Calu3 (cell line): ENCODE data around the gene SEC16B. TPM values are rescaled to one million over a fixed set of nuclear protein-coding genes. Genes with fewer than 3 reads are reported as not detected.

ENCODE experiments used
- BruUV-seq: library from RNA; stranded (reverse); fragments of 400-500 nt; replicated peaks from 2 replicates; lab custom pipeline; 2021; lab: Mats Ljungman, UMichigan
- CTCF ChIA-PET: fragments of 300-600 bp; sonication (Branson Sonifier 250); formaldehyde crosslinking; loops from one replicate; lab custom pipeline; 2022; ENCODE audit warnings: antibody characterized with exemption; lab: Charles Lee
- DNase-seq: peaks from one replicate; pipeline ENCODE4 v3.0.0; 2022
- H3K27ac Mint-ChIP-seq: one replicate; pipeline ENCODE4 v1.8.0; 2022; ENCODE audit warnings: mixed read lengths; ENCODE audit not compliant: unreplicated experiment
- H3K27me3 Mint-ChIP-seq: one replicate; pipeline ENCODE4 v1.8.0; 2022; ENCODE audit warnings: mixed read lengths; ENCODE audit not compliant: unreplicated experiment
- H3K36me3 Mint-ChIP-seq: one replicate; pipeline ENCODE4 v1.8.0; 2022; ENCODE audit warnings: mild to moderate bottlenecking, moderate library complexity, mixed read lengths; ENCODE audit not compliant: insufficient read depth, unreplicated experiment
- H3K4me1 Mint-ChIP-seq: one replicate; pipeline ENCODE4 v1.8.0; 2022; ENCODE audit warnings: mild to moderate bottlenecking, low read depth, mixed read lengths; ENCODE audit not compliant: unreplicated experiment
- H3K4me3 Mint-ChIP-seq: one replicate; pipeline ENCODE4 v1.8.0; 2022; ENCODE audit warnings: mild to moderate bottlenecking, low read depth, moderate library complexity, mixed read lengths; ENCODE audit not compliant: unreplicated experiment
- H3K9me3 Mint-ChIP-seq: one replicate; pipeline ENCODE4 v1.8.0; 2022; ENCODE audit warnings: low read depth, mixed read lengths; ENCODE audit not compliant: unreplicated experiment
- intact Hi-C: fragments of 100-400 bp; cut with micrococcal nuclease; formaldehyde crosslinking; loops from one replicate; pipeline ENCODE4 v1.10.0; 2022; ENCODE audit not compliant: unreplicated experiment
- total RNA-seq: library from RNA; stranded (reverse); gene quantifications from 2 replicates; pipeline ENCODE4 v1.2.3, GENCODE V29; 2022
- TF ChIP-seq, protein P1 (sequence below): fragments of 200-600 bp; IDR thresholded peaks from one replicate; pipeline ENCODE4 v1.8.0; 2022; ENCODE audit warnings: antibody characterized with exemption; ENCODE audit not compliant: unreplicated experiment

Gene SEC16B
- total RNA-seq, 1 experiment from 2014 or later, result 4.2 TPM

- Mint-ChIP-seq H3K4me1 (no peaks in the 10 kb centered on the region), H3K4me3 (no peak overlapping the region), H3K9me3 (peaks cover 3% of the 10 kb centered on the region), H3K27ac (no peak overlapping the region), H3K27me3 (no peaks in the 10 kb centered on the region), H3K36me3 (no peaks in the 10 kb centered on the region)
- no TSS peak for BruUV-seq
- CTCF ChIA-PET, result no interaction called here
- DNase-seq, result no peak
- TF ChIP-seq, protein P1, sequence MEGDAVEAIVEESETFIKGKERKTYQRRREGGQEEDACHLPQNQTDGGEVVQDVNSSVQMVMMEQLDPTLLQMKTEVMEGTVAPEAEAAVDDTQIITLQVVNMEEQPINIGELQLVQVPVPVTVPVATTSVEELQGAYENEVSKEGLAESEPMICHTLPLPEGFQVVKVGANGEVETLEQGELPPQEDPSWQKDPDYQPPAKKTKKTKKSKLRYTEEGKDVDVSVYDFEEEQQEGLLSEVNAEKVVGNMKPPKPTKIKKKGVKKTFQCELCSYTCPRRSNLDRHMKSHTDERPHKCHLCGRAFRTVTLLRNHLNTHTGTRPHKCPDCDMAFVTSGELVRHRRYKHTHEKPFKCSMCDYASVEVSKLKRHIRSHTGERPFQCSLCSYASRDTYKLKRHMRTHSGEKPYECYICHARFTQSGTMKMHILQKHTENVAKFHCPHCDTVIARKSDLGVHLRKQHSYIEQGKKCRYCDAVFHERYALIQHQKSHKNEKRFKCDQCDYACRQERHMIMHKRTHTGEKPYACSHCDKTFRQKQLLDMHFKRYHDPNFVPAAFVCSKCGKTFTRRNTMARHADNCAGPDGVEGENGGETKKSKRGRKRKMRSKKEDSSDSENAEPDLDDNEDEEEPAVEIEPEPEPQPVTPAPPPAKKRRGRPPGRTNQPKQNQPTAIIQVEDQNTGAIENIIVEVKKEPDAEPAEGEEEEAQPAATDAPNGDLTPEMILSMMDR, result no peak
- intact Hi-C loops, result no loop called here
Measured at GRCh38 chr1:177983482-177984135, 13.8 kb upstream of the SEC16B start.

DNA sequence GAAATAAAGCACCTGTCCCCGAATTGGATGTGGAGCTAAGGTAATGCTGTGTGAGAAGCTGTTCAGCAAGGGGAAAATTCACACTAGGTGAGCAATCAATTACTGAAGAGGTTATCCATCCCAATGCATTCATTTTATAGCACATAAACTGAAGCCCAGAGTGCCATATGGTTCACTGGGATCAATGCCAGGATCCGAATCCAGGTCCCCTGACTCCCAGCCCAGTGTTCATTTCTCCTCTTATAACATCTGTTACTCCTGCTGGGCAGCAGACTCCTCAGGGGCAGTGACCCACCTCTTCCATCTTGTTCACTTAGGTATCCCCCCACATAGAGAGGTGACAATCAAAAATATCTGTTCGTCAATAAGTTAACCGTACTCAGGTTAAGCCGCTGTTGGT lies 13.2 kb upstream of the SEC16B start:
- no peak overlapping the region for H3K27ac Mint-ChIP-seq
- intact Hi-C loops, result no loop called here
- H3K4me3 Mint-ChIP-seq, result no peak overlapping the region
- no peaks in the 10 kb centered on the region for H3K27me3 Mint-ChIP-seq
- H3K4me1 Mint-ChIP-seq, result no peaks in the 10 kb centered on the region
- CTCF ChIA-PET, result no interaction called here
- TF ChIP-seq, protein P1, result no peak
- BruUV-seq, result no TSS peak
- no peak for DNase-seq
- no peaks in the 10 kb centered on the region for H3K36me3 Mint-ChIP-seq
- H3K9me3 Mint-ChIP-seq, result peaks cover 3% of the 10 kb centered on the region

DNA sequence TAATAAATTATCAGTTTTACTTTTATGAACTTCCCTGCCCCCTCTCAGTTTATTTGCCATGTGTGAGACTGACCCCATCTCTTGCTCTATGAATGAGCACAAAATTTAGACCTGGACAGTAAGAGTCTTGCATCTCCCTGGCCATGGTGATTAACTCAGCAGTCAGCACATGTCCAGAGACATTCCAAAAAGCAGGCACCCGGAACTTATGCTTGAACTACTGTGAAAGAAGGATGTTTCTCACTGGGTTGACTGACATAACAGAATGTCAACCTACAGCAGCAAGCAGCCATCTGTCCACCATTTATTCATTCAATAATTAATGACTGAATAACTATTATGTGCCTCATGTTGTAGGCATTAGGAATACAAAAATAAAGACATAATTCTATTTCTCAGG lies 11.3 kb upstream of the SEC16B start:
- Mint-ChIP-seq H3K36me3 (no peaks in the 10 kb centered on the region), H3K4me3 (no peak overlapping the region), H3K27me3 (no peaks in the 10 kb centered on the region), H3K27ac (no peak overlapping the region), H3K4me1 (no peaks in the 10 kb centered on the region), H3K9me3 (no peaks in the 10 kb centered on the region)
- DNase-seq, result no peak
- no TSS peak for BruUV-seq
- intact Hi-C loops, result no loop called here
- TF ChIP-seq, protein P1, result no peak
- CTCF ChIA-PET, result interaction anchor here (0.7 kb wide), 1 partner anchor 1222 kb away, joined by 3 read pairs; no protein-coding TSS in a partner anchor

DNA sequence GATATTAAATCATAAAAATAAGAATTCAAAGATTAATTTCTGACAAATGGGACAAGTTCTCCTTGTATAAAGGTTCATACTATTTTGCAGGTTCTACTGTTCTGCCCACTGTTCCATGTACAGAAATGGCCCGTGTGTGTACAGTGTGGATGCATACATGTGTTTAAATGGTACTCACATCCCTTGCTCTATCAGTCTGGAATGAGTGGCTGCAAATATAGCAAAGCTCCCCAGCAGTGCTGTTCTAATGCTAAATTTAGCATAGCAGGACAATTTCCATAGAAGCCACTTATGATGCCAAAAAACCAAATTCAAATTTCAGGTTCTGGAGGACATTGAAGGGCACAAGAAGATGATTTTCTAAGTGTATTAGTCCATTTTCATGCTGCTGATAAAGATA lies 9.4 kb upstream of the SEC16B start:
- Mint-ChIP-seq H3K4me1 (no peaks in the 10 kb centered on the region), H3K27ac (no peak overlapping the region), H3K27me3 (no peaks in the 10 kb centered on the region), H3K36me3 (no peaks in the 10 kb centered on the region), H3K9me3 (no peaks in the 10 kb centered on the region), H3K4me3 (no peak overlapping the region)
- intact Hi-C loops, result no loop called here
- CTCF ChIA-PET, result no interaction called here
- TF ChIP-seq, protein P1, result no peak
- no TSS peak for BruUV-seq
- DNase-seq, result no peak
